Renal cortex interstitium (tissue), 11 donors: Measurements from ENCODE around the gene GPR39. TPM values are rescaled to one million over a fixed set of nuclear protein-coding genes. Genes with fewer than 3 reads are reported as not detected.
"Not testable (repeated sequence)": the region's sequence is repeated elsewhere in the genome, so short reads cannot be mapped to it uniquely, and the experiment has no call there.

Experiments
- DNase-seq, 11 donors: peaks; one replicate each; pipeline ENCODE4 v3.0.0-alpha.2; 2013; ENCODE audit warnings: low read depth in 9 of 11, low spot score in 4 of 11; ENCODE audit errors: extremely low read depth in 1 of 11
- polyA plus RNA-seq, 3 donors: library from polyadenylated mRNA; unstranded; fragments of 120-200 nt; gene quantifications; one replicate each; pipeline ENCODE4 v1.2.1, GENCODE V29; 2013; ENCODE audit not compliant: insufficient read length in 3 of 3

GPR39 gene
- polyA plus RNA-seq, 3 donors: 2.6 to 3.7 (median 3.3) TPM

- no peak for DNase-seq
These were observed 60.8 kb downstream of the GPR39 start for GRCh38 chr2:132477436-132477835.

GRCh38 chr2:132477962-132478361, 61.4 kb downstream of the GPR39 start:
- DNase-seq: no peak

GRCh38 chr2:132478461-132479105, 62.0 kb downstream of the GPR39 start:
- DNase-seq: no peak

GRCh38 chr2:132479155-132479554, 62.5 kb downstream of the GPR39 start:
- DNase-seq: no peak

- DNase-seq: no peak
These were observed 66.2 kb downstream of the GPR39 start for GRCh38 chr2:132482821-132483220.

GRCh38 chr2:132484144-132484543, 67.5 kb downstream of the GPR39 start:
- no peak for DNase-seq

- no peak for DNase-seq
These were observed 71.9 kb downstream of the GPR39 start for GRCh38 chr2:132488491-132488890.

GRCh38 chr2:132489150-132489549, 72.5 kb downstream of the GPR39 start:
- DNase-seq: peak in 10 of 11 donors; percentile 3 to 51 (median 36)

- DNase-seq: no peak
These were observed 79.3 kb downstream of the GPR39 start for GRCh38 chr2:132495881-132496280.

- no peak for DNase-seq
These were observed 80.0 kb downstream of the GPR39 start for GRCh38 chr2:132496555-132496954.

GRCh38 chr2:132497591-132497990, 81.0 kb downstream of the GPR39 start:
- no peak for DNase-seq

GRCh38 chr2:132503701-132504100, 87.1 kb downstream of the GPR39 start:
- no peak for DNase-seq

- DNase-seq: no peak
These were observed 98.4 kb downstream of the GPR39 start for GRCh38 chr2:132515010-132515409.

- no peak for DNase-seq
These were observed 100.8 kb downstream of the GPR39 start for GRCh38 chr2:132517386-132517785.

GRCh38 chr2:132518302-132518701, 101.7 kb downstream of the GPR39 start:
- no peak for DNase-seq

- DNase-seq: no peak
These were observed 103.0 kb downstream of the GPR39 start for GRCh38 chr2:132519566-132519965.

GRCh38 chr2:132521341-132521740, 104.7 kb downstream of the GPR39 start:
- DNase-seq: no peak

GRCh38 chr2:132522901-132523300, 106.3 kb downstream of the GPR39 start:
- DNase-seq: no peak

GRCh38 chr2:132537061-132537460, 120.5 kb downstream of the GPR39 start:
- not testable (repeated sequence) for DNase-seq

GRCh38 chr2:132538331-132538855, 121.8 kb downstream of the GPR39 start:
- no peak for DNase-seq

GRCh38 chr2:132540166-132540565, 123.6 kb downstream of the GPR39 start:
- no peak for DNase-seq
